NCI-H524 (cell line): Measurements from ENCODE around the gene MZT2A.
"Not testable (repeated sequence)": the region's sequence is repeated elsewhere in the genome, so short reads cannot be mapped to it uniquely, and the experiment has no call there.

Experiments used
- DNase-seq, 2 experiments: peaks; one replicate each; lab custom pipeline; 2025; lab: John Stamatoyannopoulos, UW

MZT2A gene

GRCh38 chr2:131491469-131491836 lies 744 bp downstream of the MZT2A start:
- DNase-seq = peak; percentile 10 to 25

- DNase-seq = not testable (repeated sequence)
Measured at GRCh38 chr2:131490616-131491468, 1.4 kb downstream of the MZT2A start.

- peak; percentile 66 to 96 for DNase-seq
Measured at GRCh38 chr2:131488306-131489205, 3.6 kb downstream of the MZT2A start.

GRCh38 chr2:131486201-131486902 lies 5.8 kb downstream of the MZT2A start:
- not testable (repeated sequence) for DNase-seq

GRCh38 chr2:131484906-131485460 lies 7.2 kb downstream of the MZT2A start:
- not testable (repeated sequence) for DNase-seq

- not testable (repeated sequence) for DNase-seq
Measured at GRCh38 chr2:131483981-131484820, 8.0 kb downstream of the MZT2A start.

GRCh38 chr2:131482506-131483155 lies 9.6 kb downstream of the MZT2A start:
- DNase-seq = not testable (repeated sequence)

- DNase-seq = not testable (repeated sequence)
Measured at GRCh38 chr2:131480351-131480750, 11.8 kb downstream of the MZT2A start.

GRCh38 chr2:131478850-131479461 lies 13.2 kb downstream of the MZT2A start:
- not testable (repeated sequence) for DNase-seq

- DNase-seq = not testable (repeated sequence)
Measured at GRCh38 chr2:131478074-131478849, 13.9 kb downstream of the MZT2A start.

- DNase-seq = not testable (repeated sequence)
Measured at GRCh38 chr2:131477227-131477626, 15.0 kb downstream of the MZT2A start.

- DNase-seq = not testable (repeated sequence)
Measured at GRCh38 chr2:131476363-131476762, 15.8 kb downstream of the MZT2A start.

- DNase-seq = no peak
Measured at GRCh38 chr2:131475831-131476230, 16.4 kb downstream of the MZT2A start, which contains the start of gene TUBA3D. Gene TUBA3D, plus strand, starts transcription at chr2:131476119. Its CDS starts 81 bp downstream, at chr2:131476200.

- DNase-seq = not testable (repeated sequence)
Measured at GRCh38 chr2:131473266-131473665, 18.9 kb downstream of the MZT2A start.

- not testable (repeated sequence) for DNase-seq
Measured at GRCh38 chr2:131471624-131472023, 20.6 kb downstream of the MZT2A start.

- DNase-seq = not testable (repeated sequence)
Measured at GRCh38 chr2:131470944-131471343, 21.3 kb downstream of the MZT2A start.

GRCh38 chr2:131467722-131468121 lies 24.5 kb downstream of the MZT2A start:
- not testable (repeated sequence) for DNase-seq

- DNase-seq = not testable (repeated sequence)
Measured at GRCh38 chr2:131454914-131455313, 37.3 kb downstream of the MZT2A start.
